ENCODE results near the gene SSPN. TPM values are rescaled to one million over a fixed set of nuclear protein-coding genes. Genes with fewer than 3 reads are reported as not detected.

Gene SSPN
- total RNA-seq, 1 experiment from 2014 or later = 10.4 TPM

DNA sequence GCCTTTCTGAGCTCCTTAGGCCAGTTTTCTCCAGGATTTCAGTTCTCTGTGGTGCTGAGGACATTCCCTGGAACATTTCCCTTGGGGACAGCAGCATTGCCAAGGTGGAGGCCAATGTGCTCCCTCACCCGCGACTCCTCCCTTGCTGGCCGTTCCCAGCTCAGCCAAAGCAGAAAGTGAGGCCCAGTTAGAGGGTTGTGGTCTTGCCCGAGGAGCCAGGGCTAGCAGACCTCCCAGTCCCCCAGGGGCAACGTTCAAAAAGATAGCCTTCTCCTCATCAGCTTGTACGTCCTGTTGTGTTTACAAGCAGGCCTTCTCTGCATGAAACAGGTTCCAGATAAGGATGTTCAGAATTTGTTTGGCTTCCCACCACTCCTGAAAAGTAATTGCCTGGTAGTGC lies 78.4 kb downstream of the SSPN start:
- no peaks in the 10 kb centered on the region for H3K36me3 ChIP-seq (ENCODE audit: low read depth)
- no peak for TF ChIP-seq EZH2 (IDR thresholded peaks at IDR 0.05; ENCODE audit: low read depth)
- no peak for TF ChIP-seq CTCF (conservative IDR thresholded peaks at IDR 0.05)
- H2AFZ ChIP-seq = peak overlapping the region; percentile 44; the same call in 1 of the 2 replicates
- CTCF ChIA-PET = interaction anchor here (0.5 to 1.7 kb wide), 8 partner anchors 28 to 182 kb away, joined by 3 to 12 read pairs (median 4); partner anchors contain the start of gene BHLHE41
- H3K4me1 ChIP-seq (replicated peaks; ENCODE audit: insufficient read depth) = peaks cover 67% of the 10 kb centered on the region
- no peaks in the 10 kb centered on the region for H3K27me3 ChIP-seq (ENCODE audit: insufficient read depth, low read depth)
- no peaks in the 10 kb centered on the region for H3K9me3 ChIP-seq (ENCODE audit: insufficient read depth, low read depth)
- no peaks in the 10 kb centered on the region for H4K20me1 ChIP-seq (ENCODE audit: insufficient read depth)
- no peak for DNase-seq
- POLR2A ChIA-PET (ENCODE audit: unreplicated experiment) = interaction anchor here (0.6 to 1.2 kb wide), 6 partner anchors 27 to 920 kb away, joined by 3 to 5 read pairs (median 3); no protein-coding TSS in a partner anchor
- H3K79me2 ChIP-seq (ENCODE audit: low read depth) = no peaks in the 10 kb centered on the region
- peak overlapping the region; percentile 71 for H3K4me2 ChIP-seq
- peak overlapping the region; percentile 98 for H3K27ac ChIP-seq
- H3K4me3 ChIP-seq = peak overlapping the region; percentile 14; the same call in 1 of the 2 replicates
- peaks cover 33% of the 10 kb centered on the region for H3F3A ChIP-seq (ENCODE audit: insufficient read depth, low read depth)
- BruUV-seq (replicated peaks) = TSS peak; percentile 84
- intact Hi-C loops (cut with micrococcal nuclease; ENCODE audit: unreplicated experiment) = loop anchor here (1.0 to 10.0 kb wide), 13 partner anchors 25 to 838 kb away; partner anchors contain the start of gene ITPR2
- no peaks in the 10 kb centered on the region for H3K9me2 ChIP-seq (ENCODE audit: insufficient read depth)

DNA sequence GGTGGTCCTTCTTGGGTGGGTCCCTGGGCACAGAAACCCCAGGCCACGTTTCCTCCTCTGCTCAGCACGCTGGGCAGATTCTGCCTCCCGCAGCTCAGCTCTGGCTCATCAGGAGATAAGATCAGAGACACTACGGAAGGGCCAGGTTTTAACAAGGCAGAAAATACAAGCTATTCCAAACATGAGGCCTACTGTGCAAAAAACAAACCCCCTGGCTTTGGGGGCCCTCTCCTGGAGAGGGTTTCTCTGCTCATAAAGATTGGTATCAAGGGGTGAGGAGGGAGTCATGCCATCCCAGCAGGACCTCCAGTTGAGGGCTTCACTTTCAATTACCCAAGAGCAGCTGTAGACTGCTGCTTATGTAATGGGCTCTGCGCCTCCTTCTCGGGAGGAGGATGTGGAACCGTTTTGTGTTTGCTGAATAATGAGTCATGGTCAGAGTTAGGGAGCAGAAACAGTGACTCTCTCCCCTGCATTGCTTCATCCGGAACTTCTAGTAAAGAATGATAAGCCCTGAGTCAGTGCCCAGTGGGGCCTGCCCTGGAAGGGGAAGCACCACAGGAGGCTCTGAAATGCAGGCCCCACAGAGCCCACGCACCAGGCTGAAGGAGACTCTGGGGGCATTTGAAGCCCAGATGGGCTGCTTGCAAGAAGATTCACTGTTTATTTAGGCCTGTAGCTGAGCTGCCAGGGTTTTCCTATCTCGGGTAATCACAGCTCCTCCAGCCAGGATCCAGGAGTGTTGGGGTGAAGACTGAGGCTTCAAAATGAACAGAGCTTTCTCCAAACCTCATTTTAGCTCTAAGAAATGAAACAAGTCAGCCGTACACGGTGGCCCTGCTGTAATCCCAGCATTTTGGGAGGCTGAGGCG lies 79.3 kb downstream of the SSPN start:
- H4K20me1 ChIP-seq (ENCODE audit: insufficient read depth) = no peaks in the 10 kb centered on the region
- peak; percentile 88 to 99 for DNase-seq
- H3K79me2 ChIP-seq (ENCODE audit: low read depth) = no peaks in the 10 kb centered on the region
- POLR2A ChIA-PET (ENCODE audit: unreplicated experiment) = interaction anchor here (0.6 to 1.2 kb wide), 10 partner anchors 28 to 920 kb away, joined by 3 to 6 read pairs (median 4); no protein-coding TSS in a partner anchor
- intact Hi-C loops (cut with micrococcal nuclease; ENCODE audit: unreplicated experiment) = loop anchor here (1.0 to 10.0 kb wide), 13 partner anchors 24 to 838 kb away; partner anchors contain the start of gene ITPR2
- H3K4me2 ChIP-seq = peak overlapping the region; percentile 71
- TF ChIP-seq EZH2 (IDR thresholded peaks at IDR 0.05; ENCODE audit: low read depth) (no peak), CTCF (conservative IDR thresholded peaks at IDR 0.05) (peak; percentile 66)
- peaks cover 67% of the 10 kb centered on the region for H3K4me1 ChIP-seq (replicated peaks; ENCODE audit: insufficient read depth)
- peak overlapping the region; percentile 71 for H2AFZ ChIP-seq
- H3K9me3 ChIP-seq (ENCODE audit: insufficient read depth, low read depth) = no peaks in the 10 kb centered on the region
- BruUV-seq (replicated peaks) = no TSS peak
- H3K27me3 ChIP-seq (ENCODE audit: insufficient read depth, low read depth) = no peaks in the 10 kb centered on the region
- no peaks in the 10 kb centered on the region for H3K9me2 ChIP-seq (ENCODE audit: insufficient read depth)
- CTCF ChIA-PET = interaction anchor here (0.5 to 1.7 kb wide), 16 partner anchors 18 to 1413 kb away, joined by 3 to 12 read pairs (median 4); partner anchors contain the start of gene BHLHE41
- H3K27ac ChIP-seq = peak overlapping the region; percentile 98
- peak overlapping the region; percentile 16; the same call in 1 of the 2 replicates for H3K4me3 ChIP-seq
- peaks cover 33% of the 10 kb centered on the region for H3F3A ChIP-seq (ENCODE audit: insufficient read depth, low read depth)
- no peaks in the 10 kb centered on the region for H3K36me3 ChIP-seq (ENCODE audit: low read depth)

All from PC-9 (cell line).